Measurements from ENCODE around the gene KRT16.

DNA sequence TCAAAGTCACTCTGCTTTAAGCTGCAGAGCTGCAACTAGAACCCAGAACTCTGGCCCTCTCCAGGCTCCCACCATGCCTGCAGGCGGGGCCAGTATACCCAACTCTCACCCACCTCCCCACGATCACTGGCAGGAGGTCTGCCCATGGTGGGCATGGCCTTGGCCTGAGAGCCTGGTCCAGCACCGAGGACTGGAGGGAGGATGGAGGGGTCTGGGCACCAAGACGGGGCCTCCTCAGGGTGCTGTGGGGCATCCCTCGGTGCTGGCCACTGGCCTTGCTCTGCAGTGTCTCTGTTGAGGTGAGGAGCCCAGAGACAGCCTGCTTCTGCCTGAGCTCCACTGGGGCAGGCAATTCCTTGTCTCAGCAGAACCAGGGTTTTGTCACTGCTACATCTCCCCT, 1.5 kb upstream of the KRT16 start:
- TF ChIP-seq POLR2A (IDR thresholded peaks at IDR 0.05; ENCODE audit: low read length) (no peak), GATA1 (IDR thresholded peaks at IDR 0.05; ENCODE audit: low read depth, low read length) (no peak)

Measured in erythroblast (primary cell).